Bronchus fibroblast of lung (primary cell): ENCODE measurements around the gene FCER1A. TPM values are rescaled to one million over a fixed set of nuclear protein-coding genes. Genes with fewer than 3 reads are reported as not detected.

ENCODE experiments used
- total RNA-seq: library from RNA; depleted of rRNA; stranded (reverse); fragments of >200 nt; gene quantifications from 2 replicates; pipeline ENCODE4 v1.2.3, GENCODE V29; 2015

The FCER1A gene
- not detected in 2 replicates for total RNA-seq

DNA sequence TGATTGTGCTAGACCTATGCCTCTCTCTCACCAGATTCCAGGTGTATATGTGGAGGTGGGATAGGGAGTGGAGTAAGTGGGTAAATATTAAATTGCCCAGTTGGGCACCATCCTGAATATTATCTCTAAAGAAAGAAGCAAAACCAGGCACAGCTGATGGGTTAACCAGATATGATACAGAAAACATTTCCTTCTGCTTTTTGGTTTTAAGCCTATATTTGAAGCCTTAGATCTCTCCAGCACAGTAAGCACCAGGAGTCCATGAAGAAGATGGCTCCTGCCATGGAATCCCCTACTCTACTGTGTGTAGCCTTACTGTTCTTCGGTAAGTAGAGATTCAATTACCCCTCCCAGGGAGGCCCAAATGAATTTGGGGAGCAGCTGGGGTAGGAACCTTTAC is at the start of gene FCER1A:
Gene FCER1A, plus strand, starts transcription at position 242 of the 400 bp plus-strand sequence. Its CDS starts 29 bp downstream, at position 271.

Other genes starting within 250 kb of the FCER1A start
- not detected in 2 replicates for gene AIM2, start 225.6 kb upstream of the FCER1A start, total RNA-seq
- under 0.01 and 0.34 TPM in 2 replicates for gene CADM3, start 130.7 kb upstream of the FCER1A start, total RNA-seq
- gene ACKR1, start 97.5 kb upstream of the FCER1A start, total RNA-seq = not detected in 2 replicates
- not detected in 2 replicates for gene OR10J4, start 129.9 kb downstream of the FCER1A start, total RNA-seq
- gene OR10J1, start 137.4 kb downstream of the FCER1A start, total RNA-seq = not detected in 2 replicates
- gene OR10J5, start 233.7 kb downstream of the FCER1A start, total RNA-seq = not detected in 2 replicates